GM21737 (cell line): Measurements from ENCODE around the gene LRWD1.
A peak's percentile ranks its signal among the peaks of the same experiment; 100 is the strongest.

Experiments used
- ATAC-seq: cut with Tn5 transposase; IDR thresholded peaks from one replicate; pipeline ENCODE4 v1.9.1; 2021; ENCODE audit warnings: mild to moderate bottlenecking, moderate library complexity; ENCODE audit not compliant: unreplicated experiment

Gene LRWD1

DNA sequence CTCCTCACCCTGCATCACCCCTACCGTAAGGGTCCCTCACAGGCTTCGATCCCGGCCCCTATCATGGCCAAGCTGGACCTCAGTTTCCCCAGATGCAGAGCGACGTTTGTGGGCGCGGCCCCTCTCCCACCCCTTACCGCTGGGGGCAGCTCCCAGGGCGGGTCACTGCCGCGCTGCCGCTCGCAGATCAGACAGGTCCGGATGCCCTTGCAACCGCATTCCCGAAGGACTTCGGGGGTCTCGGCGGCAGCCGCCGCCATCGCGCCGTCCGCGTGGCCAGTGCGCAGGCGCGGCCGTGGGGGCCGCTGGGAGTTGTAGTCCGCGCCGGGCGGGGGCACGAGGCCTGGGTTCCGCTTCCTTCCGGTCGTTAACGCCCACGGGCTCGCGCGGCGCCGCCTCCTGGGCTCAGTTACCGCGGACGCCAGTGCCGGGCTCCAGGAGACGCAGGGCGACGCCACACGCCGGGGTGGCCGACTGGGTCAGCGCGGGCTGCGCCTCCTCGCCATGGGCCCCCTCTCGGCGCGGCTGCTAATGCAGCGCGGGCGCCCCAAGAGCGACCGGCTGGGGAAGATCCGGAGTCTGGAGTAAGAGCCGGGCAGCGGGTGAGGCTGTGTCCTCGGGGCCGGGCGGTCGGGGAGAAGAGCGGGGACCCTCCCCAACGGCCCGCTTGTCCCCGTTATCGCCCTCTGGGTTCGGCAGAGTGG is at the start of gene LRWD1, which contains the start of gene ALKBH4:
Gene LRWD1, plus strand, starts transcription at position 408 of the 704 bp plus-strand sequence. Its CDS starts 97 bp downstream, at position 505.
Gene ALKBH4, minus strand, starts transcription at position 287 of the 704 bp plus-strand sequence. Its CDS starts 27 bp downstream, at position 260.
- peak; percentile 83 for ATAC-seq

DNA sequence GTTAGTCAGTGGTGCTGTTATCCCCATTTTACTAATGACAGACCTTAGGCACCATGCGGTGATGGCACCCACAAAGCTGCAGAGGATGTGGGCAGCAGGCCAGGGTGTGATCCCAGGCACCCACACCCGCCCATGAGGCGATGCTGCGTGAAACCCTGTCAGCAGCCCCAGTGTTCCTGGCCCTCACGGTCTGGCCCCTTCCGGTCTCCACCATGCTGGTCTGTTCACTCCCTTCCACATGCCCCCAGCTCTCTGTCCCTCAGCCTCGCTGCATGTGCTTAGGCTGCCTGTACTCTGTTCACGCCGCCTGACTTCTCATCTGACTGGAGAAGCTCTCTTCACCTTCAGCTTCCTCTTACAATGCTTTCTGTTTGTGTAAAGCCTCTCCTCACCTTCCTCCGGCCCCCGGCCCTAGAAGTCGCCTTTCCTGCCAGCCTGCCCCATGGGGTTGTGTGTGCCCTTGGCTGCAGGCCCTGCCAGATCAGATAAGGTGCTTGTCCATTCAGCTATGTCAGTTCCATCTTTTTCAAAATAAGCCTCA is 49.0 kb upstream of the LRWD1 start:
- ATAC-seq = peak; percentile 45

DNA sequence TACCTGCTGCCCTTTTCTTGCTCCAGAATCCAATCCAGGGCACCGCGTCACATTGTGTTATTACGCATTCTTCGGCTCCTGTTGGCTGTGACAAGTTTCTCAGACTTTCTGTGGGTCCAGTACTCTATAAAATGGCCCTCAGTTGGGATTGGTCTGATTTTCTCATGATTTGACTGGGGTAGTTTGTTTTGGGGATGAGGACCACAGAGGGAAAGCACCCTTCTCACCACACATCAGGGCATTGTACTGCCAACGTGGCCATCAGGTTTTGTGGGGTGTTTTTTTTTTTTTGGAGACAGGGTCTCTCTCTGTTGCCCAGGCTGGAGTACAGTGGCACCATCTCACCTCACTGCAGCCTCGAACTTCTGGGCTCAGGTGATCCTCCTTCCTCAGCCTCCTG is 48.4 kb upstream of the LRWD1 start:
- ATAC-seq = no peak

DNA sequence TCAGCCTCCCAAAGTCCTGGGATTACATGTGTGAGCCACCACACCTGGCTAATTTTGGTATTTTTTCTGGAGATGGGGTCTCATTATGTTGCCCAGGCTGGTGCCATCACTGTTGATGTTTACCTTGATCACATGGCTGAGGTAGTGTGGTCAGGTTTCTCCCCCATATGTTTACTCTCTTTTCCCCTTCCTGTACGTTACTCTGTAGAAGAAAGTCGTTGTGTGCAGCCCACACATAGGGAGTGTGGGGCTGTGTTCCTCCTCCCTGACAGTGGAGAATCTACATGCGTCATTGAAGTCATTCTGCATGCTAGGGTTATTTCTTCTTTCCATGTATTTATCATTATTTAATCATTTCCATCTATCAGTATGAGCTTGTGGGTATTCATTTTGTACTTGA is 47.7 kb upstream of the LRWD1 start:
- no peak for ATAC-seq

DNA sequence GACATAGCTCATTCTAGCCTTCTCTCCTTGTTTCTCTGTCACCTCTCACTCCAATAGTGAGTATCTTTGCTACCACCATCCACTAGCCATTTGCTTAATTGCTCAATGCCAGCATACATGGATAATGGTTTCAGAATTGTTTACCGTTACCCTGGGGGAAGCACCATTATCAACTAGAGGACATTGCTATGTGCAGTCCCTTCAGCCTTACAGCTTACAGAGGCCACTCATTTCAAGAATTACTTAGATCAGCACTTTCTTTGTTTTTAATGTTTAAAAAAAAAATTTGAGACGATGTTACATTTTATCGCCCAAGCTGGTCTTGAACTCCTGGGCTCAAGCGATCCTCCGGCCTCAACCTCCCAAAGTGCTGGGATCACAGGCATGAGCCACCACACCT is 46.2 kb upstream of the LRWD1 start:
- no peak for ATAC-seq

DNA sequence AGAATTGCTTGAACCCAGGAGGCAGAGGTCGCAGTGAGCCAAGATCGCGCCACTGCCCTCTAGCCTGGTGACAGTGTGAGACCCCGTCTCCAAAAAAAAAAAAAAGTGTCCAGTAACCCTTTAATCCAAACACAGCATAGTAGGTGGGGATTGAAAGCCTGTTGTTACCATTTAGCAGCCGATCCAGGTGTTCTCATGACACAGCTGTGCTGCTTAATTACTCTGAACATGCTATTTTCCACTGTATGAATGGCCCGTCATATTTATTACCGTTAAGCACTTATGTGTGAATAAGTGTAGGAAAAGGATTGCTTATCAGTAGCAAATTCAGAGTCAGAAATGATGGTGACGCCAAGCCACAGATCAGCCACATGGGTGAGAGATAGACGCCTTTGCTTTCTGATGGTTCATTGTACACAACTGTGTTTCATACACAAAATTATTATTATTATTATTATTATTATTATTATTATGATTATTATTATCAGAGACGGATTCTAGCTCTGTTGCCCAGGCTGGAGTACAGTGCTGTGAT is 43.0 kb upstream of the LRWD1 start:
- no peak for ATAC-seq

DNA sequence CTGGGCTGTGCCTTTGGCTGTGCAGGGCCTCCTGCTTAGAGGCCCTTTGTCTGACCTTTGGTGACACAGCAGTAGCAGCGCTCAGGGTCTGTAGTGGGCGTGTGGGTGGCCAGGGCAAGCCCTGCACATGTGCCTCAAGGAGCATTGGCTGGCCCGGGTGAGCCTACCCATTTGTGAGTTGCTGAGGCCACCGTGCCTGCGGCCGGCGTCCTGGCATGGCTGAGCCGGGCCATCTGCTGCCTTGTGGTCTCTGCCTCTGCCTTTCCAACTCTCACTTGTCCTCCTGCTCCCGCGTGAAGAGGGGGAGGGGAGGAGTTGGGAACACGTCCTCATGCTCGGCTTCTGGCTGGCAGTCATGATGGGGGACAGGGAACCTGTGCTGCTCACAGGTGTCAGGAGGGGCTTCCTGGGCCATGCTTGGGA is 40.6 kb upstream of the LRWD1 start:
- ATAC-seq = no peak

DNA sequence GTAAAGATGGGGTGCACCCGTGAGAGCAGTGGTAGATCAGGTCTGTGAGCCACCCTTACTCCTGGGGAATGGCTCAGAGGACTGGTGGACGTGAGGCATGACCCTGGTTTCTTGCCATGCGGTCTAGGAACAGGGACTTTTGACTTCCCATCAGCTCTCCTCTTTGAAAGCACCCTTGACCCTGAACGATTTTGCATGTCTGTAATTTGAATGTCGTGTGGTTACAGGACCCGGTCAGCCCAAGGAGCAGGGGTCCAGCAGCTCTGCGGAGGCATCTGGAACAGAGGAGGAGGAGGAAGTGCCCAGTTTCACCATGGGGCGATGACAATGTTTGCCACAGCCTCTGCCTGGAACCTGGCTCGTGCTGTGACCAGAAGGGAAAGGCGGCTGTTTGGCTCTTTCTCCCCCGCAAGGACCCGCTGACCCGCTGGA is 40.0 kb upstream of the LRWD1 start:
- ATAC-seq = no peak

DNA sequence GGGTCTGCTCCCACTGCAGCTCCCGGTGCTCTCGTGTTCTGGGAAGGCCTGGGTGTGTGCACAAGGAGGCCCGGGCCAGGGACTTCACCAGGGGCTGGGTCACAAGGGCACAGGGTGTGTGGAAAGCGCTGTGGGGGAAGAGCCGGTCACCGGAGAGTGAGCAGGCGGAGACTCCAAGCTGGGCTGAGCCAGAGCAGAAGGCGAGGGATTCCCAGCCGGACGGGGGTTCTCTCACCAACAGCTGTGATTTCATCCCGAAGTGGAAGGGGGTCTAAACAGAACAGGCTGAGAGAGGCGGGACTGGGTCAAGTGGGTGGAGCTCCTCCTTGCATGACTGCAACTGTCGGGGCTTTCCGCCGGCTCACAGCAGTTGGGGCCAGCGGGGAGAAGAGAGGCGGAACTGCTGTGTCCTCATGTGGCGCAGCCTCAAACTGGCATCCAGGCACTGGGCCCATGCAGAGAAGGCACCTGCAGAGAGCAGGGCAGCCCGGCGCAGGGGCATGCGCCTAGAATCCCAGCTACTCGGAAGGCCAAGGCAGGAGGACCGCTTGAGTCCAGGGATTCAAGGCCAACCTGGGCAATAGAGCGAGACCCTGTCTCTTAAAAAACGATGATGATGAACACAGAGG is 39.0 kb upstream of the LRWD1 start:
- peak; percentile 56 for ATAC-seq

DNA sequence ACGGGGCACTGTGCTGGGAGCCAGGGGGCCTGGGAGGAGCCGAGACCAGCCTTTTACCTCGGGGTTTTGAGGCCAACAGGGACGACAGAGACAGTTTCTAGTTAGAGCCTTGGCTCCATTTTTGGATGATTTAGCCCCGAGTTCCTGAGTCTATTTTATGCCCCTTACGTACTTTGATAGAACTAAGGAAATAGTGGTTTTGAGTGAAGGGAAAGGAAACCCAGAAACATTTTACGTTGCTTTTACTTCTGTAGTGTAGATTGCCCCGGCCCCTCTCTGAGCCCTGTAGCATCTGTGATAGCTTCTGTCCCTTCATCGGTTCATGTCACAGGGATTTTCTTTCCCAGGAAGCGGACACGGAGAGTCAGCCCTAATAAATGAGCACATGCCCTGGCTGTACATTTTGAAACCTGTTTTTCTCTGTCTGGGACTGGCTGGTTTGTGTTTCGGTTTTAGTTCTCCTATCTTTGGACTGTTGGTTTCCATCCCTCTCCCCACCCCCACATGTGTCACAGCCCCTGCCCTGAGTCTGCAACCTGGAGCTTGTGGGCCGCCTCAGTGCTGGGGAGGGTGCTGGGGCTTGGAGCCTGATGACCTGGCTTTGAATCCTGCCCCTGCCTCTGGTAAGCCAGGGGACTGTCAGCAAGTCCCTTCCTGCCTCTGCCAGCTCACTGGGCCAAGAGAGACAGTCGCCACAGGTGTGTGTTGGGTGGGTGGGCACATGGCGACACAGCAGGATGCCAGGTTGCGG is 38.3 kb upstream of the LRWD1 start:
- peak; percentile 42 for ATAC-seq

DNA sequence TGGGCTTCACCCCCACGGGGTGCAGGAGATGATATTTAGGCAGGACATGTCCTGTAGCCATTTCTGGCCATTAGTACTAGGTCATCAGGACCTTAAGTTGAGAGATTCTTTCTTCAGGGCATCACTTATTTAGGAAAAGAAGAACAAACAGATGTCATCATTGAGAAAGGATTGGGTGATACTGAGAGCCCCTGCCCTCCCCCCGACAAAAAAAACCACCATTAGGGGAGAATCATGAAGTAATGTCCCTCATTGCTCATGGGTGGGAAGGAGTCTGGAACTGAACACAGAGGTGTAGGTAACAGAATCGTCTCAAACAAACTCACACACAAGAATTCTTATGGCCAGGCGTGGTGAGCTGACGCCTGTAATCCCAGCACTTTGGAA is 37.8 kb upstream of the LRWD1 start:
- ATAC-seq = no peak

DNA sequence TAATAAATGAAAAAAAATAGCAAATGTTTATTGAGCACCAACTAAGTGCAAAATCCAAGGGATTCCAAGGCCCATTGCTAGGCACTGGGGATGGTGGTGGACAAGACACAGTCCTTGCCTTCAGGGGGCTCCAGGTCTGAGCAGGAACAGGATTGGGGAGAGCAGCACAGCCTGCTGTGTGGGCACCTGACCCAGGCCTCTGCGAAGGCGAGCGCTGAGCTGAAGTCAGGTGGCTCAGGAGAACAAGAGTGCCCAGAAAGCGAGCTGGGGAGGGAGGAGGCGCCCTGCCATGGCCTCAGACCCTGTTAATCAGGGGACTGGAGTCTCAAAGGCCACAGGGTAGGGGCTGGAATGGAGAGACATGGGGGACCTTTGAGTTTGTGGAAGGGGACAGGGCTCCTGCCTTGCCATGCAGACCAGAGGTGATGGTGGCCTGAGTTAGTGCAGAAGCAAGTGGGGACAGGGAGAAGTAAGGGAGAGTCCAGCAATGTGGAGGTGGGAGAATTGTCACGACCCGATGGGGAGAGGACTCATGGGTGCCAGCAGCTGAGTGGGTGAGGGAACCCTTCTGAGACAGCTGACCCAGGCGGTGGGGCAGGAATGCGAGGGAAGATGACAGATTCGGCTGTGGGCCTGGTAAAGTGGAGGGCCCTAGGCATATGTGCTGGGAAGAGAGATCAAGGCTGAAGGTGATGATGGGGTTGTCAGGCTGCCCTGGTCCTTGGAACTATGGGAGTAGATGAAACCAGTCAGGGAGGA is 35.5 kb upstream of the LRWD1 start:
- no peak for ATAC-seq

DNA sequence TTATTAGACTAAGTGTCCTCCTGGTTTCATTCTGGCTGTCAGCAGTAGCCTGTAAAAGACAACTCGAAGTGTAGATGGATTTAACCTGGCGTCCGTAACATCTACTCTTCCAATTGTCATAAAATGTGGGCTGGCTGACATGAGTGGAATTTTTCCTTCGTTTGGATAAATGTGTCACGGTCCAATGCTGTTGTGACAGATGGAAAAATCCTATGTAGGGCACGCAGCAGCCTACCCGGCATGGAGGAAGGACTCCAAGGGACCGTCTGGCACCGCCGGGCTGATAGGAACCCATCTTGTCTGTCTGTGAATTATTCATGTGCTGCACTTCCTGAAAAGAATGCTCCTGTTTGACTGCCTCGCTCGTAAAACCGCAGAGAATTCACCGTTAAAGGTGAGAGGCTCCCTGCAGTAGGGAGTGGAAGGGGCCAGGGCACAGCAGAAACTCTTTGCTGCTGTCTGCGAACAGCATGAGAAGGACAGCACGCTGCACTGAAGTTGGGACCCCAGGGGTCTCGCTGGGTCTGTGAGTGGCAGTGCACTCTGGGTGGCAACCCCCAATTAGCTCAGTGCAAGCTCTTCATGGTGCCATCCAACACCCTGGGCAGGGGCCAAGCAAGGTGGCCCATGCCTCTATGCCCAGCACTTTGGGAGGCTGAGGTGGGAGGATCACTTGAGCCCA is 33.0 kb upstream of the LRWD1 start:
- peak; percentile 33 for ATAC-seq

DNA sequence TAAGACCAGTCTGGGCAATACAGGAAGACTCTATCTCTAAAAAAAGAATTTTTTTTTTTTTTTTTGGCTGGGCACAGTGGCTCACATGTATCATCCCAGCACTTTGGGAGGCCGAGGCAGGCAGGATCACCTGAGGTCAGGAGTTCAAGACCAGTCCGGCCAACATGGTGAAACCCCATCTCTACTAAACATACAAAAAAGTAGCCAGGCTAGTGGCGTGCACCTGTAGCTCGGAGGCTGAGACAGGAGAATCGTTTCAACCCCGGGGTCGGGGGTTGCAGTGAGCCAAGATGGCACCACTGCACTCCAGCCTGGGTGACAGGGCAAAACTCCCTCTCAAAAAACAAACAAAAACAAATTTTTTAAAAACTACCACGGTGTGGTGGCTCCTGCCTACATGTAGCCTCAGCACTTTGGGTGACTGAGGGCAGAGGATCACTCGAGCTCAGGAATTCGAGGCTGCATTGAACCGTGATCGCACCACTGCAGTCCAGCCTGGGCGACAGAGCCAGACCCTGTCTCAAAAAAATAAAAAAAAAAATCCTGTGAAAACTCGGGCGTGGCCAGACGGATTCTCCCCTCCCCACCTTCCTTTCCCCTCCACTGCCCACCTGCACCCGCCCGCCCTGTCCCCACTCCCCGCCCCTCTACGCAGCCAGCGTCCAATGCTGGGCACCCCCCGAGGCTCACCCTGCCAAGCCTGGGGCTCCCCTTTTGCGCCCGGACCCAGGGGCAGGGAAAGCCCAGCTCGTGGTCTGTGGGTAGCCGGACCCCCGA is 32.2 kb upstream of the LRWD1 start:
- ATAC-seq = peak; percentile 22

DNA sequence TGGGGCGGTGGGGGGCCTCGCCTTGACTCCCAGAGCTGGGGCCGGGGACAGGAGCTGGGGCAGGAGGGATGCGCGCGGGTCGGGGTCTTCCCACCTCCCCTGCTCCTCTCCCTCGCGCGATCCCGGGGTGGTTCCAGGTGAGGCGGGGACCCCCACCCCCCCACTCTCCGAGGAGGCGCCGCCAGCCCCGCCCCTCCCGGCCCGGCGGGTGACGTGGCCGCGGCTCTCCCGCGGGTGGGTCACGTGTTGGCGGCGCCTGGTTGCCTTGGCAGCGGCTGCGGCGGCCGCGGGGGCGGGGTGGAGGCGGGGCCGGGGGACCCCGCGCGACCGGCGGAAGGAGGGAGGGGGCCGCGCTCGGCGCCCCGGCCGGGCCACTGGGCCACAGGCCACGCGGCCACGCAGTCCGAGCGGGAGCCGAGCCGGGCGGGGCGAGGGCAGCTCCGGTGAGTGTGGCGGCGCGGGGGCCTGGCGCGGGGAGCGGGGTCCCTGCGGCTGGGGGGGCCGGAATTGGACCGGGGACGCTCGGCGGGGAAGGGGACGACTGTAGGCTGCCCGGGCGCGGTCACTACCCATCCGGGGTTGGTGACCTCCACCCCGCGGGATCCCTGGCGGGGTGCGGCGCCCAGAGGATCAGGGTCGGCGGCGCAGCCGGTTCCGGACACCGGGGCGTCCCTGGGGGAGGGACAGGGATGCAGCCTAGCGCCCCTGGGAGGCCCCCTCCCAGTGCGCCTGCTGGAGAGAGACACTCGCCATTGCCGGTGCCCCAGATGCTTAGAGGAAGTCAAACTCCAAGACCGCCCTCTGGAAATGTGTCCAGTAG is 31.4 kb upstream of the LRWD1 start, which contains the start of gene ORAI2:
Gene ORAI2, plus strand, starts transcription at position 357 of the 820 bp plus-strand sequence. CDS start 5,382 bp downstream, outside the sequence.
- ATAC-seq = peak; percentile 57

DNA sequence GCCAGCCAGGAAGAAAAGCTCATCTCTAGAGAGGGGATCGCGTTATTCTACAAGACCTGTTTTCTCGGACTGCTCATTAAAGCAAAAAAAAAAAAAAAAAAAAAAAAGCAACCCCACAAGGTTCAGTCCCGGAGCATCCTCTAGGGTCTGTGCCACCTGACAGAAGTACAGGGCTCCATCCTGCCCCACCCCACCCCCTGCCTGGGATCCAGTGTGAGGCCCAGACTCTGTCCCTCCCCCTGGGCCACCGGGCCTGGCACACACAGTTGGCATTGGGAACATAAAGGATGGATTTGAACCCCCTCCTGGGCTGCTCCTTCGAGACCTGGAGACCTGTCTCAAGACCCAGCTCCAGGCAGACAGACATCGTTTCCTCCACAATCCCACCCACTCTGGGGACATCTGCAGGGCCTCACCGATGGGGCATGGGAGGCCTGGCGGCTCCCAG is 30.7 kb upstream of the LRWD1 start:
- no peak for ATAC-seq

DNA sequence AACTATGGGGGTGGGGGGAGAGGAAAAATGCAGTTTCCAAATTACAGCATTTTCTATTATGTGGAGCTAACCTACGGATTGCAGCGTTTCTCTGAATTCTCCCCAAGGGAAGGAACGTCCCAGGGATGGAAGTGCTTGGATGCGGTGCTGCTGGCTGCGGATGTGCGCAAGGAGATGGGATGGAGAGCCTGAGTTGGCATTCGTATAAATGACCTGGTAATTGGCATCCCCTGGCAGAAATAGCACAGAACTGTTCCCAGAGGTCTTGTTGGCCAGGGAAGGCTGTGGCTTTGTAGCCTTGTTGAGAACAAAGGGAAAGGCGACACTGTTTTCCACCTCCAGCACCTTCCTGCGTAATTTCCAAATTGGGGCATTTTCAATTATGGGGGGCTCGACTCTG is 28.7 kb upstream of the LRWD1 start:
- ATAC-seq = no peak
